Upper lobe of left lung (tissue), 4 donors: ENCODE measurements around the gene TNK2.

Source experiments
- POLR2AphosphoS5 ChIP-seq, 2 donors: sonication (generic); formaldehyde crosslinking; IDR thresholded peaks; one replicate each; pipeline ENCODE4 v1.5.1; 2017; ENCODE audit warnings: antibody characterized with exemption in 2 of 2
- TF ChIP-seq, protein P1 (sequence below), 6 experiments: fragments of 450-650 bp in 4 of 6; fragments of 200-600 bp in 2 of 6; sonication (generic) in 2 of 6; IDR thresholded peaks; one replicate each; pipeline ENCODE4 v1.5.1; 2016 to 2019; ENCODE audit warnings: antibody characterized with exemption in 6 of 6

DNA sequence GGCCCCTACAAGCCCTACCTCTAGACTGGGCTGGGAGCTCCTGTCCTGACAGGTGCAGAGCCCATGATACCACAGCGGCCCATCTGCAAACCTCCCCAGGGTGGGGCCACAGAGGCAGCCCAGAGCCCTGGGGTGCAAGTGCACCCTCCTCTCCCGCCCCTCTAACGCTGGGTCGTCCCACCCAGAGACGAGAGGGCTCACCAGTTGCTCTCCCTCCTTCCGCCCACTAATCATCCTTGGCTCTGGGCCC, 742 bp downstream of the TNK2 start:
- TF ChIP-seq, protein P1, sequence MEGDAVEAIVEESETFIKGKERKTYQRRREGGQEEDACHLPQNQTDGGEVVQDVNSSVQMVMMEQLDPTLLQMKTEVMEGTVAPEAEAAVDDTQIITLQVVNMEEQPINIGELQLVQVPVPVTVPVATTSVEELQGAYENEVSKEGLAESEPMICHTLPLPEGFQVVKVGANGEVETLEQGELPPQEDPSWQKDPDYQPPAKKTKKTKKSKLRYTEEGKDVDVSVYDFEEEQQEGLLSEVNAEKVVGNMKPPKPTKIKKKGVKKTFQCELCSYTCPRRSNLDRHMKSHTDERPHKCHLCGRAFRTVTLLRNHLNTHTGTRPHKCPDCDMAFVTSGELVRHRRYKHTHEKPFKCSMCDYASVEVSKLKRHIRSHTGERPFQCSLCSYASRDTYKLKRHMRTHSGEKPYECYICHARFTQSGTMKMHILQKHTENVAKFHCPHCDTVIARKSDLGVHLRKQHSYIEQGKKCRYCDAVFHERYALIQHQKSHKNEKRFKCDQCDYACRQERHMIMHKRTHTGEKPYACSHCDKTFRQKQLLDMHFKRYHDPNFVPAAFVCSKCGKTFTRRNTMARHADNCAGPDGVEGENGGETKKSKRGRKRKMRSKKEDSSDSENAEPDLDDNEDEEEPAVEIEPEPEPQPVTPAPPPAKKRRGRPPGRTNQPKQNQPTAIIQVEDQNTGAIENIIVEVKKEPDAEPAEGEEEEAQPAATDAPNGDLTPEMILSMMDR (IDR thresholded peaks at IDR 0.05), result no peak
- TF ChIP-seq POLR2AphosphoS5 (IDR thresholded peaks at IDR 0.05), result no peak
